ENCODE measurements around the gene DNAAF2. TPM values are rescaled to one million over a fixed set of nuclear protein-coding genes. Genes with fewer than 3 reads are reported as not detected.

DNAAF2 gene
- total and polyA plus RNA-seq, 2 of the 13 experiments (the other 11 are each of a cell fraction or from before 2014, with no cell fraction given): 6.1 to 13.6 TPM

DNA sequence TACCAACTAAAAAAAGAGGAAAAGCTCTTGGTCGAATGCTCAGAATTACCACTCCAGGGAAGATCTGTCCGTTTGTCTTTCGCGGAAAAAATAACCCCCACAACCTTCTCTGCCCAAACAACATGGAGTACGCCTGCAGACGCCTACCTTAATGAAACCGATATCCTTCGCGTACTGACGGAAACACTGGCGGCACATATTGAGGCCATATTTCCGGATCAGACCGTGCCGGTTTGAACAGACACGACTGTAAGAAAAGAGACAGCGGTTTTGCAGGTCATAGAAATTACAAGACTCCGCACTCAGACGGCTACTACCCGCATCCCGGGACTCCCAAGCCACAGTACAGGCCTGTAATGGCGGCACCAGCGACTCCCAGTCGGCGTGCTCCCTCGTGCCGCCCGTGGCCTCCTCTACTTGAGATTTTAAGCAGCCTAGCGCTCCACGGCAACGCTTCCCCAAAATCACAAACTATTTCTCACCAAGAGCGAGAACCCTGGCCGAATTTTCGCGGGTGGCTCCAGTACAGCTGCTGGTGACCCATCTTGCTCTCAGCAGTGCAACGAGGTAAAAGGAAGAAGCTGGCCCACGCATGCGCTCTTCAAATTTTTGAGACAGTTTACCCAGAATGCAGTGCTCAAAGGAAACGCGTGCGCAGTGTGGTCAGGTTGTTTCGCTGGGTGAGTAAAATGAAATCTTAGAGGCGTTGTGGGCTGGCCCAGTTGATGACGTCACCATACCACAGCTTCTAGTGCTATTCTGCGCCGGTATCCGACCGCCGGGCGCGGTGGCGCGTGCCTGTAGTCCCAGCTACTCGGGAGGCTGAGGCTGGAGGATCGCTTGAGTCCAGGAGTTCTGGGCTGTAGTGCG is 49.0 kb downstream of the DNAAF2 start, which contains the start of gene RPS29 (continued):
- TF ChIP-seq TBP (CRISPR knock-in tag; IDR thresholded peaks at IDR 0.05) (peak; percentile 40; the same call in 1 of the 2 replicates), SOX6 (IDR thresholded peaks at IDR 0.05) (no peak), SOX6 (CRISPR knock-in tag; IDR thresholded peaks at IDR 0.05) (peak; percentile 79), KMT2B (CRISPR knock-in tag; IDR thresholded peaks at IDR 0.05) (peak; percentile 72), ZNF777 (CRISPR knock-in tag; IDR thresholded peaks at IDR 0.05) (0 out of 2 replicates have a peak, but pooled peaks have one; percentile 27), ZFP82 (CRISPR knock-in tag; IDR thresholded peaks at IDR 0.05; ENCODE audit: borderline replicate concordance) (peak; percentile 43; the same call in 1 of the 2 replicates), ZNF737 (CRISPR knock-in tag; IDR thresholded peaks at IDR 0.05; ENCODE audit: borderline replicate concordance) (0 out of 2 replicates have a peak, but pooled peaks have one; percentile 50), HOXA7 (CRISPR knock-in tag; IDR thresholded peaks at IDR 0.05) (no peak), FOXJ3 (CRISPR knock-in tag; IDR thresholded peaks at IDR 0.05; ENCODE audit: borderline replicate concordance) (peak; percentile 68; the same call in 1 of the 2 replicates), ZNF343 (CRISPR knock-in tag; IDR thresholded peaks at IDR 0.05) (0 out of 2 replicates have a peak, but pooled peaks have one; percentile 66), SOX13 (IDR thresholded peaks at IDR 0.05) (no peak), SOX13 (CRISPR knock-in tag; conservative IDR thresholded peaks at IDR 0.05 in 1 of 2, IDR thresholded peaks at IDR 0.05 in 1 of 2) (peak in 1 of 2 experiments; percentile 46; a peak in 1 of 4 replicates)
- TF ChIP-seq, protein P1, sequence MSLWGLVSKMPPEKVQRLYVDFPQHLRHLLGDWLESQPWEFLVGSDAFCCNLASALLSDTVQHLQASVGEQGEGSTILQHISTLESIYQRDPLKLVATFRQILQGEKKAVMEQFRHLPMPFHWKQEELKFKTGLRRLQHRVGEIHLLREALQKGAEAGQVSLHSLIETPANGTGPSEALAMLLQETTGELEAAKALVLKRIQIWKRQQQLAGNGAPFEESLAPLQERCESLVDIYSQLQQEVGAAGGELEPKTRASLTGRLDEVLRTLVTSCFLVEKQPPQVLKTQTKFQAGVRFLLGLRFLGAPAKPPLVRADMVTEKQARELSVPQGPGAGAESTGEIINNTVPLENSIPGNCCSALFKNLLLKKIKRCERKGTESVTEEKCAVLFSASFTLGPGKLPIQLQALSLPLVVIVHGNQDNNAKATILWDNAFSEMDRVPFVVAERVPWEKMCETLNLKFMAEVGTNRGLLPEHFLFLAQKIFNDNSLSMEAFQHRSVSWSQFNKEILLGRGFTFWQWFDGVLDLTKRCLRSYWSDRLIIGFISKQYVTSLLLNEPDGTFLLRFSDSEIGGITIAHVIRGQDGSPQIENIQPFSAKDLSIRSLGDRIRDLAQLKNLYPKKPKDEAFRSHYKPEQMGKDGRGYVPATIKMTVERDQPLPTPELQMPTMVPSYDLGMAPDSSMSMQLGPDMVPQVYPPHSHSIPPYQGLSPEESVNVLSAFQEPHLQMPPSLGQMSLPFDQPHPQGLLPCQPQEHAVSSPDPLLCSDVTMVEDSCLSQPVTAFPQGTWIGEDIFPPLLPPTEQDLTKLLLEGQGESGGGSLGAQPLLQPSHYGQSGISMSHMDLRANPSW (CRISPR knock-in tag; IDR thresholded peaks at IDR 0.05; ENCODE audit: borderline replicate concordance): 0 out of 2 replicates have a peak, but pooled peaks have one; percentile 32
- TF ChIP-seq, protein P2, sequence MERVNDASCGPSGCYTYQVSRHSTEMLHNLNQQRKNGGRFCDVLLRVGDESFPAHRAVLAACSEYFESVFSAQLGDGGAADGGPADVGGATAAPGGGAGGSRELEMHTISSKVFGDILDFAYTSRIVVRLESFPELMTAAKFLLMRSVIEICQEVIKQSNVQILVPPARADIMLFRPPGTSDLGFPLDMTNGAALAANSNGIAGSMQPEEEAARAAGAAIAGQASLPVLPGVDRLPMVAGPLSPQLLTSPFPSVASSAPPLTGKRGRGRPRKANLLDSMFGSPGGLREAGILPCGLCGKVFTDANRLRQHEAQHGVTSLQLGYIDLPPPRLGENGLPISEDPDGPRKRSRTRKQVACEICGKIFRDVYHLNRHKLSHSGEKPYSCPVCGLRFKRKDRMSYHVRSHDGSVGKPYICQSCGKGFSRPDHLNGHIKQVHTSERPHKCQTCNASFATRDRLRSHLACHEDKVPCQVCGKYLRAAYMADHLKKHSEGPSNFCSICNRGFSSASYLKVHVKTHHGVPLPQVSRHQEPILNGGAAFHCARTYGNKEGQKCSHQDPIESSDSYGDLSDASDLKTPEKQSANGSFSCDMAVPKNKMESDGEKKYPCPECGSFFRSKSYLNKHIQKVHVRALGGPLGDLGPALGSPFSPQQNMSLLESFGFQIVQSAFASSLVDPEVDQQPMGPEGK (CRISPR knock-in tag; IDR thresholded peaks at IDR 0.05): peak; percentile 14; the same call in 1 of the 2 replicates
- TF ChIP-seq, protein P3, sequence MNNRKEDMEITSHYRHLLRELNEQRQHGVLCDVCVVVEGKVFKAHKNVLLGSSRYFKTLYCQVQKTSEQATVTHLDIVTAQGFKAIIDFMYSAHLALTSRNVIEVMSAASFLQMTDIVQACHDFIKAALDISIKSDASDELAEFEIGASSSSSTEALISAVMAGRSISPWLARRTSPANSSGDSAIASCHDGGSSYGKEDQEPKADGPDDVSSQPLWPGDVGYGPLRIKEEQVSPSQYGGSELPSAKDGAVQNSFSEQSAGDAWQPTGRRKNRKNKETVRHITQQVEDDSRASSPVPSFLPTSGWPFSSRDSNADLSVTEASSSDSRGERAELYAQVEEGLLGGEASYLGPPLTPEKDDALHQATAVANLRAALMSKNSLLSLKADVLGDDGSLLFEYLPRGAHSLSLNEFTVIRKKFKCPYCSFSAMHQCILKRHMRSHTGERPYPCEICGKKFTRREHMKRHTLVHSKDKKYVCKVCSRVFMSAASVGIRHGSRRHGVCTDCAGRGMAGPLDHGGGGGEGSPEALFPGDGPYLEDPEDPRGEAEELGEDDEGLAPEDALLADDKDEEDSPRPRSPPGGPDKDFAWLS (CRISPR knock-in tag; IDR thresholded peaks at IDR 0.05; ENCODE audit: borderline replicate concordance): no peak
- TF ChIP-seq, protein P4, sequence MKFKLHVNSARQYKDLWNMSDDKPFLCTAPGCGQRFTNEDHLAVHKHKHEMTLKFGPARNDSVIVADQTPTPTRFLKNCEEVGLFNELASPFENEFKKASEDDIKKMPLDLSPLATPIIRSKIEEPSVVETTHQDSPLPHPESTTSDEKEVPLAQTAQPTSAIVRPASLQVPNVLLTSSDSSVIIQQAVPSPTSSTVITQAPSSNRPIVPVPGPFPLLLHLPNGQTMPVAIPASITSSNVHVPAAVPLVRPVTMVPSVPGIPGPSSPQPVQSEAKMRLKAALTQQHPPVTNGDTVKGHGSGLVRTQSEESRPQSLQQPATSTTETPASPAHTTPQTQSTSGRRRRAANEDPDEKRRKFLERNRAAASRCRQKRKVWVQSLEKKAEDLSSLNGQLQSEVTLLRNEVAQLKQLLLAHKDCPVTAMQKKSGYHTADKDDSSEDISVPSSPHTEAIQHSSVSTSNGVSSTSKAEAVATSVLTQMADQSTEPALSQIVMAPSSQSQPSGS (CRISPR knock-in tag; IDR thresholded peaks at IDR 0.05): peak; percentile 99
- TF ChIP-seq, protein P5, sequence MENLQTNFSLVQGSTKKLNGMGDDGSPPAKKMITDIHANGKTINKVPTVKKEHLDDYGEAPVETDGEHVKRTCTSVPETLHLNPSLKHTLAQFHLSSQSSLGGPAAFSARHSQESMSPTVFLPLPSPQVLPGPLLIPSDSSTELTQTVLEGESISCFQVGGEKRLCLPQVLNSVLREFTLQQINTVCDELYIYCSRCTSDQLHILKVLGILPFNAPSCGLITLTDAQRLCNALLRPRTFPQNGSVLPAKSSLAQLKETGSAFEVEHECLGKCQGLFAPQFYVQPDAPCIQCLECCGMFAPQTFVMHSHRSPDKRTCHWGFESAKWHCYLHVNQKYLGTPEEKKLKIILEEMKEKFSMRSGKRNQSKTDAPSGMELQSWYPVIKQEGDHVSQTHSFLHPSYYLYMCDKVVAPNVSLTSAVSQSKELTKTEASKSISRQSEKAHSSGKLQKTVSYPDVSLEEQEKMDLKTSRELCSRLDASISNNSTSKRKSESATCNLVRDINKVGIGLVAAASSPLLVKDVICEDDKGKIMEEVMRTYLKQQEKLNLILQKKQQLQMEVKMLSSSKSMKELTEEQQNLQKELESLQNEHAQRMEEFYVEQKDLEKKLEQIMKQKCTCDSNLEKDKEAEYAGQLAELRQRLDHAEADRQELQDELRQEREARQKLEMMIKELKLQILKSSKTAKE (CRISPR knock-in tag; IDR thresholded peaks at IDR 0.05; ENCODE audit: borderline replicate concordance): no peak
